LNCaP clone FGC (cell line): ENCODE measurements around the gene PRPF8.

Experiments
- DNase-seq: peaks from one replicate; pipeline ENCODE4 v3.0.0-alpha.2; 2011; ENCODE audit warnings: low read depth
- H3K4me3 ChIP-seq: 2 replicates; pipeline ENCODE4 v1.5.1; 2011; ENCODE audit warnings: mild to moderate bottlenecking, low read depth, low read length, control low read depth
- CTCF ChIP-seq: IDR thresholded peaks from 2 replicates; pipeline ENCODE4 v1.5.1; 2012; ENCODE audit warnings: mild to moderate bottlenecking; ENCODE audit not compliant: control insufficient read depth, insufficient read depth; ENCODE audit errors: extremely low read depth

PRPF8 gene

GRCh38 chr17:1606352-1606985 is 78.2 kb downstream of the PRPF8 start:
- DNase-seq = no peak
- no peak for TF ChIP-seq CTCF
- no peak overlapping the region for H3K4me3 ChIP-seq

GRCh38 chr17:1605681-1606351 is 78.9 kb downstream of the PRPF8 start:
- no peak overlapping the region for H3K4me3 ChIP-seq
- no peak for TF ChIP-seq CTCF
- no peak for DNase-seq

GRCh38 chr17:1604831-1605528 is 79.7 kb downstream of the PRPF8 start:
- H3K4me3 ChIP-seq = no peak overlapping the region
- DNase-seq = no peak
- TF ChIP-seq CTCF = no peak

- no peak overlapping the region for H3K4me3 ChIP-seq
- no peak for TF ChIP-seq CTCF
These were observed 83.1 kb downstream of the PRPF8 start for GRCh38 chr17:1601571-1601970.

More at GRCh38 chr17:1601571-1601970, 83.1 kb downstream of the PRPF8 start:
- DNase-seq = no peak
